Measurements from ENCODE around the gene CAMK2G. TPM values are rescaled to one million over a fixed set of nuclear protein-coding genes. Genes with fewer than 3 reads are reported as not detected.
A peak's percentile ranks its signal among the peaks of the same experiment; 100 is the strongest.

The CAMK2G gene
- total RNA-seq, 2 experiments from 2014 or later: 29.1 to 34.8 TPM

GRCh38 chr10:73915206-73915851, 41.0 kb upstream of the CAMK2G start:
- POLR2A ChIA-PET: interaction anchor here (0.6 kb wide), 1 partner anchor 43 kb away, joined by 6 read pairs; no protein-coding TSS in a partner anchor
- no TSS peak for BruUV-seq (replicated peaks)
- H4K20me1 ChIP-seq (ENCODE audit: insufficient read depth, low read length): no peaks in the 10 kb centered on the region

GRCh38 chr10:73914036-73914435, 39.7 kb upstream of the CAMK2G start:
- DNase-seq (ENCODE audit: low spot score): no peak
- ChIA-PET CTCF (ENCODE audit: unreplicated experiment) (interaction anchor here (0.6 kb wide), 1 partner anchor 30 kb away, joined by 3 read pairs; no protein-coding TSS in a partner anchor), POLR2A (no interaction called here)
- no TSS peak for BruUV-seq (replicated peaks)
- Histone ChIP-seq H3K4me1 (ENCODE audit: insufficient read depth, low read length, poor library complexity, severe bottlenecking) (peaks cover 26% of the 10 kb centered on the region), H3K4me3 (ENCODE audit: low read depth, low read length, poor library complexity, severe bottlenecking) (no peak overlapping the region), H3K4me2 (ENCODE audit: low read length) (no peak overlapping the region), H3K9me3 (ENCODE audit: low read length) (no peaks in the 10 kb centered on the region), H3K27ac (ENCODE audit: low read depth, low read length, poor library complexity, severe bottlenecking) (no peak overlapping the region), H4K20me1 (ENCODE audit: insufficient read depth, low read length) (no peaks in the 10 kb centered on the region), H2AFZ (ENCODE audit: low read length) (no peak overlapping the region), H3K9me2 (ENCODE audit: insufficient read depth, low read length) (no peaks in the 10 kb centered on the region), H3K79me2 (ENCODE audit: insufficient read depth, low read depth, low read length) (no peaks in the 10 kb centered on the region), H3K36me3 (ENCODE audit: insufficient read depth, low read length) (no peaks in the 10 kb centered on the region)
- TF ChIP-seq EZH2phosphoT487 (IDR thresholded peaks at IDR 0.05; ENCODE audit: borderline replicate concordance, low read depth, low read length) (no peak), CTCF (conservative IDR thresholded peaks at IDR 0.05; ENCODE audit: low read length) (no peak)
- intact Hi-C loops (cut with micrococcal nuclease; ENCODE audit: unreplicated experiment): no loop called here

More at GRCh38 chr10:73915206-73915851, 41.0 kb upstream of the CAMK2G start:
- TF ChIP-seq EZH2phosphoT487 (IDR thresholded peaks at IDR 0.05; ENCODE audit: borderline replicate concordance, low read depth, low read length) (no peak), CTCF (conservative IDR thresholded peaks at IDR 0.05; ENCODE audit: low read length) (no peak)
- peaks cover 23% of the 10 kb centered on the region for H3K4me1 ChIP-seq (ENCODE audit: insufficient read depth, low read length, poor library complexity, severe bottlenecking)
- intact Hi-C loops (cut with micrococcal nuclease; ENCODE audit: unreplicated experiment): no loop called here
- CTCF ChIA-PET (ENCODE audit: unreplicated experiment): no interaction called here
- H3K4me3 ChIP-seq (ENCODE audit: low read depth, low read length, poor library complexity, severe bottlenecking): no peak overlapping the region
- no peaks in the 10 kb centered on the region for H3K9me3 ChIP-seq (ENCODE audit: low read length)
- no peaks in the 10 kb centered on the region for H3K36me3 ChIP-seq (ENCODE audit: insufficient read depth, low read length)
- no peak overlapping the region for H3K4me2 ChIP-seq (ENCODE audit: low read length)
- H3K27ac ChIP-seq (ENCODE audit: low read depth, low read length, poor library complexity, severe bottlenecking): no peak overlapping the region
- no peak for DNase-seq (ENCODE audit: low spot score)
- H3K79me2 ChIP-seq (ENCODE audit: insufficient read depth, low read depth, low read length): no peaks in the 10 kb centered on the region
- H2AFZ ChIP-seq (ENCODE audit: low read length): no peak overlapping the region
- H3K9me2 ChIP-seq (ENCODE audit: insufficient read depth, low read length): no peaks in the 10 kb centered on the region

GRCh38 chr10:73911553-73912004, 37.2 kb upstream of the CAMK2G start:
- H3K9me2 ChIP-seq (ENCODE audit: insufficient read depth, low read length): no peaks in the 10 kb centered on the region
- no peaks in the 10 kb centered on the region for H3K9me3 ChIP-seq (ENCODE audit: low read length)
- intact Hi-C loops (cut with micrococcal nuclease; ENCODE audit: unreplicated experiment): no loop called here
- peak overlapping the region; percentile 63 for H3K4me2 ChIP-seq (ENCODE audit: low read length)
- peak overlapping the region; percentile 58; the same call in 1 of the 2 replicates for H2AFZ ChIP-seq (ENCODE audit: low read length)
- H3K4me3 ChIP-seq (ENCODE audit: low read depth, low read length, poor library complexity, severe bottlenecking): peak overlapping the region; percentile 68
- H3K79me2 ChIP-seq (ENCODE audit: insufficient read depth, low read depth, low read length): no peaks in the 10 kb centered on the region
- no peaks in the 10 kb centered on the region for H3K36me3 ChIP-seq (ENCODE audit: insufficient read depth, low read length)
- no peak for TF ChIP-seq EZH2phosphoT487 (IDR thresholded peaks at IDR 0.05; ENCODE audit: borderline replicate concordance, low read depth, low read length)
- TF ChIP-seq CTCF (conservative IDR thresholded peaks at IDR 0.05; ENCODE audit: low read length): no peak
- no peaks in the 10 kb centered on the region for H4K20me1 ChIP-seq (ENCODE audit: insufficient read depth, low read length)
- H3K4me1 ChIP-seq (ENCODE audit: insufficient read depth, low read length, poor library complexity, severe bottlenecking): peaks cover 39% of the 10 kb centered on the region
- H3K27ac ChIP-seq (ENCODE audit: low read depth, low read length, poor library complexity, severe bottlenecking): no peak overlapping the region
- ChIA-PET CTCF (ENCODE audit: unreplicated experiment) (no interaction called here), POLR2A (no interaction called here)
- BruUV-seq (replicated peaks): no TSS peak
- DNase-seq (ENCODE audit: low spot score): no peak
